ENCODE data around the gene OCSTAMP. TPM values are rescaled to one million over a fixed set of nuclear protein-coding genes. Genes with fewer than 3 reads are reported as not detected.

OCSTAMP gene
- total RNA-seq, 1 donor from 2014 or later: not detected

DNA sequence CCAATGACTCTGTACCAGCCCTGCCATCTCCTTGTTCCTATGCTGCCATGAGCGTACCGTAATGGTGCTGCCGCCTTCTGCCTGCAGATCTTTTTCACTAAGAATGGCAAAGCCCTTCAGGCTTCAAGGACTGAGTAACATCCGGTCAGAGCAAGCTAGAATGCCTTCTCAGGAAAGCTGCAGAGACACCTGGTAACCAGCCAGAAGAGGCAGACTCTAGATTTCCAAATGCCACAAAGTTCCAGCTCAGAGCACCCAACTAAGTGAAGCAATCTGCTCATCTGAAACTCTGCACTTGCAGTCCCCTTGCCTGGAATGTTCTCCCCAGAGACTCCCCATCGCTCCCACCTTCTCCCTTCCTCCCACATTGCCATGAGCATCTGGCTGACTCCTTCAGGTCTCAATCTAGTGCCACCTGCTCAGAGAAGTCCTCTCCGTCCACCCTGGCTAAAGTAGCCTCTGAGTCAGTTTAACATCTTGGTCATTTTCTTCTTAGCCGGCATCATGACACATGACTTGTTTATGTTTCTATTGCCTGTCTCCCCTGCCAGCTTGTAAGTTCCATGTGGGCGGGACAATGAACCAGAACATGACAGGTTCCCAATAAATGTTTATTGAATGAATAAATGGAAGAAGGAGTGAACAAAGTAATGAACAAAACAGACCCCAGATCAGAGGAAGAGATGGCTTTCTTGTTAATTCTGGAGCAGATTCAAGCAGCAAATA lies 6.9 kb upstream of the OCSTAMP start:
- DNase-seq (ENCODE audit: low spot score) (no peak), ATAC-seq (no peak)
- intact Hi-C loops (cut with DNase I): no loop called here

DNA sequence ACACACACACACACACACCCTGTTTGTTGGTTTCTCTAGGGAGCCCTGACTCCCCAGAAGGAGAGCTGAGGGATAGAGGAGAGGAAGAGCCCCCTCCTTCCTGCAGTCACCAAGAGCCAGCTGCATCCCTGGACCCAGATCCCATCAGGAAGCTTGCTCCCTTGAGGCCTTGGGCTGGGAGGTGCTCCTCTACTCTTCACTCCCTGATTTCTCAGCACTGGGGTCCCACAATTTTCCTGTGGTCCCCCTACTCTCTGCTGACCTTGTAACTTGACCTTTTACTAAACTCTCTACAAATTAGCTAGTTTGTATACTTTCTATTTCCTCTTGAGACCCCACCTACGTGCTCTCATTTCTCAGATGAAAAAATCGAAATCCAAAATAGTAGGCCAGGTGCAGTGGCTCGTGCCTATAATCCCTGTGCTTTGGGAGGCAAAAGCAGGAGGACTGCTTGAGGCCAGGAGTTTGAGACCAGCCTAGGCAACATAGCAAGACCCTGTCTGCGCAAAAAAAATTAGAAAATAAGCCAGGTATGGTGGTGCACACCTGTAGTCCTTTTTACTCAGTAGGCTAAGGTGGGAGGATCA lies 5.0 kb upstream of the OCSTAMP start:
- intact Hi-C loops (cut with DNase I): no loop called here
- ATAC-seq (no peak), DNase-seq (ENCODE audit: low spot score) (no peak)

DNA sequence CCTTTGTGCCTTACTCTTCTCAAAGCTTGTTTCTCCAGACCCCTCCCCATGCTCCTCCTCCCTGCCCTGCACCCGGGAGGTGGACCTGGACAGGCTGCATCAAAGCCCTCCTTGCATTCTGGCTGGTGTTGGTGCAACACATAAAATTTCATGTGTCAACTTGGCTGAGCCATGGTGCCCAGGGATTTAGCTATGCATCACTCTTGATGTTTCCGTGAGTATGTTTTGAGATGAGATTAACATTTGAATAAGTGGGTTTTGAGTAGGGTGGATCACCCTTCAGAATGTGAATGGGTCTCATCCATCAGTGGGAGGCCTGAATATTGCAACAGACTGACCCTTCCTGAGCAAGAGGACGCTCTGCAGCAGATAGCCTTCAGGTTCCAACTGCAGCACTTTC lies 4.4 kb upstream of the OCSTAMP start:
- intact Hi-C loops (cut with DNase I): no loop called here
- ATAC-seq (no peak), DNase-seq (ENCODE audit: low spot score) (no peak)

DNA sequence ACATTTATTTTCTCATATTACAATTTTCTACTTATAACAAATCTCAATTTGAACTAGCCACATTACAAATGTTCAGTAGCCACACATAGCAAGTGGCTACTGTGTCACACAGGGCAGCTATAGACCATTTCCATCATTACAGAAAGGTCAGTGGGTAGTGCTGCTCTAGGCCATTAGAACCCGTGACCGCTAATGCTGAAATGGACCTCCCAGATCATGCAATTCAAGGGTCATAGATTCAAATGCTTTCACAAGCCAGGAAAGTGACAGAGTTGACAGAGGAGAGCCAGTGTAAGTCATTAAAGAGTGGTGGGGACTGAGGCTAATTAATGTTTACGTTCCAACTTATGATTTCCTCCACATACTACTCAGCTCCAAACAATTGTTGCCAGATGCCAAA lies 3.5 kb upstream of the OCSTAMP start:
- intact Hi-C loops (cut with DNase I): no loop called here
- ATAC-seq (no peak), DNase-seq (ENCODE audit: low spot score) (no peak)

DNA sequence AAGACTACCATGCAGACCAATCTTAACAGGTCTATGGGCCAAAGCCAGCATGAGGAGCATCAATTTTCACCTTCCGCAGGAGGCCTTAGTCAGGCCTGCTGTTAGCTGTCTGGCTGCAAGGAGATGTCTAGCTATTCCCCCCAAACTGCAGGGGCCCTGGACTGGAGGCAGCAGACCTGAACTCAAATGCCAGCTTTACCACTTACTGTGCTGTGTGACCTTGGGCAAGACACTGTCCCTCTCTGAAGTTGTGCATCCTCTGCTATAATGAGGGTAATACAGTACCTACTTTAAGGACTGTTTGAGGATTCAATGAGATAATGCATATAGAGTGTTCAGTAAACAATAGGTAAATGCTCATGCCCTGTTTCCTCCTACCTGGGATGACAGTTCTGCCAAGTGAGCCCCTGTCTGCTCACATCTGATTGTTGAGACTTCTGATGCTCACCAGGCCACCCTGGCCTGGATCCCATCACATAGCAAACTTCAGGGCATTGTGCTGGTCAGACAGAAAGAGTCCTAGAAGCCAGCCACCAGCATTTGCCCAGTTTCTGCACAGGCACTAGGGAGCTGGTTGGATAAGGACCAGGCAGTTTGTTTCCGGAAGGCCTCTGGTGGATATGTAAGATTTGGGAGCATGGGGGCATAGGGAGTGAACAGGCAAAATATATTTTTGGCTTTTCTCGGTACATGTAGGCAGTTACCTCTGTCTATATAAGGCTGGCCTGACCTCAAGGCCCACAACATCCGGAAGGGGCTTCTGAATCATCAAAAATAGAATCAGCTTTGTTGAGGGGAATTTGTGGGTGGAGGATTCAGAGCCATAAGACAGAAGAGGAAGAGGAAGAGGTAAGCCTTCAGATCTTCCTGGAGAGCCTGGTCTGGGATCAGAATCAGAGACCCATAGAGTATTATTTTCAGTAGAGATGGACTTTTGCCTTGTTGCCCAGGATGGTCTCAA lies 2.3 kb upstream of the OCSTAMP start:
- intact Hi-C loops (cut with DNase I): no loop called here
- DNase-seq (ENCODE audit: low spot score): no peak
- no peak for ATAC-seq

DNA sequence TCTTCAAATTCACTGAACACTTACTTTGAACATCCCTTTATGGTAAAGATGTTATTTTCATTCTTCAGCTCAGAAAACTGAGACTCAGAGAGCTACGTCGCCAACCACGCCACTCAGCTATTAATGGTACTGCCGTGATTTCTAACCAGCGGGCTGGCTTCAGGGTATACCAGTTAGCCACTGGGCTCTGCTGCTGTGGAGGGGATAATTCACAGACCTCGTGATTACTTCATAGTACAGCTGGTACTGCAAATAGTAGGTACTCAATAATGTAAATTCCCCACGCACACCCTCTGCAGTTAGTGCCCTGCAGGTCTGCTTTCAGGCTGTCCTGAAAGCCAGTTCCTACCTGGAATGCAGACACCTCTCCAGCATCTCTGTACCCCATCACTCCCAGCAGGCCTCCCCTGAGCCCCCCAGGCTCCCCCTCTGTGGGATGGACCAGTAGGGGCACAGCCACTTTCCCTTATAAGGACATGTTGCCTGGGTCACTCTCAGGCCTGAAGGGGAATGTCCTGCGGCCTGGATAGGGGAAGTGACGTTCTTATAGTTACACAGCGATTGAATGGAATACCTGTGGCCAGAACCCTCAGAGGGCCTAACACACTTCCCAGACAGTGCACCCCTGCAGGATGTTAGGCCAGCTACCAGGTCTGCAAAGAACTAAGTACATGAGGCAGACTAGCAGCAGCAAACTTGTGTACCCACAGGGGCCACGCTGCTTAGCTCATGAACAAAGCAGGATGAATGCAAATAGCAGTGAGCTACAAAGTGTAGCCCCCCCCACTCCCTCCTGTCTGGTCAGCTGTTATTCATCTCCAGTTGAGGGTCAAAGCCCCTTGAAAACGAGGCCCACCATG lies 1.3 kb upstream of the OCSTAMP start:
- DNase-seq (ENCODE audit: low spot score) (no peak), ATAC-seq (no peak)
- intact Hi-C loops (cut with DNase I): no loop called here

DNA sequence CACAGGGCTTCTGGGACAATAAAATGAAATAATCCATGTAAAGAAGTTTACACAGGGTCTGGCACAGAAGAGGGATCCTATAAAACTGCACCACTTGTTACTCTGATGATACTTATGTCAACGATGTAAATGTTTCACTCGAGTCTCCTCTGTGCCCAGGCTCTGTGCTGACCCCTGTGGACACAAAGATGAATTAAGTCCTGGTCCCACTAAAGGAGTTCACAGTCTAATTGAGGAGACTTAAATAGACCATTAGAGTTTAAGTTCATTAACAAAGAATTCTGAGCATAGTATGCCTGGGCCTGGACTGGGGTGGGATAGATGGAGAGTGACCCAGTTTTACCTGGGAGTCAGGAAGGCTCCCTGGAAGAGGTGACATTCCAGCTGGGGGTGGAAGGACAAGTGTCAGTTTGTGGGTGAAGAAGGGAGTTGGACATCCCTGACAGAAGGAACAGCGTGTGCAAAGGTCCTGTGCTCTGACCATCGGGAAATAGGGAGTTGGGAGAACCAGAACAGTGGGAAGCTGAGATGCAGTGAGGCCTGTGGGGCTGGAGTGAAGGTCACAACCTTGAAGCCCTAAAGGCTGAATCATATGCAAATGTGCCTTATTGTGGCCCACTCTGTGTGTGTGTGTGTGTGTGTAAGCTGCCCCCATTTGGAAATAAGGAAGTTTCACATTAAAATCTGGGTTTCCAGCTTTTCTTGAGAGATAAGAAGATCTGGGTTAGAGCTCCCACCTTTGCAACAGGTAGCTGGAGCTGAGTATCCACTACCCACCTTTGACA lies 1.1 kb downstream of the OCSTAMP start:
- intact Hi-C loops (cut with DNase I): loop anchor here (10.0 kb wide), 1 partner anchor 135 kb away; the partner anchor contains the start of gene TP53RK
- DNase-seq (ENCODE audit: low spot score): no peak
- ATAC-seq: no peak

DNA sequence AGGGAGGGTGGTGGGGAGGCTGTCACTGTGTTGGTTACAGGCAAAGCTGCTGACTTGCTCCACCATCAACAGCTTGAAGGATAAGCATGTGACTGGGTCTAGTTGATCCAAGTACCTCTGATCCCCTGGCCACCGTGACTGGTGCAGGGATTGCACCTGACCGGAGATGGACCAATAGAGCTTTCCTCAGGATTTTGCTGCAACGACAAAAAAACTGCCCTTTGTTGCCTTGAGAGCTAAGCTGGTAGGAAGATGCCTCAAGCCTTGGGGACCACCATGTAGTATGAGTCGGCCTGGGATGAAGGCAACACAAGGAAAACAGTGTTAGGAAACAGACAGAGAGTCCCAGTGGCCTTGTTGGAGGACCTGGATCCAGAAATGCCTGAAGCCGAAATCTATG lies 1.8 kb downstream of the OCSTAMP start:
- intact Hi-C loops (cut with DNase I): loop anchor here (10.0 kb wide), 1 partner anchor 136 kb away; the partner anchor contains the start of gene TP53RK
- ATAC-seq (no peak), DNase-seq (ENCODE audit: low spot score) (no peak)

DNA sequence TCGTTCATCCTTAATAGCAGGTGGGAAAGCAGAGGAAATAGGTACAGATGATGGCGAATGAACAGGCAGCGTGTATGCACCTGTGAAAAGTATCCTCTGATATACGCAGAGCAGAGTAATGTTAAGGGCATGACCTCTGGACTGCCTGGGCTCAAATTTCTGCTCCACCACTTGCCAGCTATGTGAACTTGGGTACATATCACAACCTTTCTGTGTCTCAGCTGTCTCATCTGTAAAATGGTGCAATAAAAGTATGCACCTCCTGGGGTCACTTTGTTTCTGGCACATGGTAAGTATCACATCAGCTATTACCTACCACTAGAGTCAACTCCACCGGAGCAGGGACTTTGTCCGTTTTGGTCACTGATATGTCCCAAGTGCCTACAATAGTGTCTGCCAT lies 2.5 kb downstream of the OCSTAMP start:
- intact Hi-C loops (cut with DNase I): loop anchor here (10.0 kb wide), 1 partner anchor 137 kb away; the partner anchor contains the start of gene TP53RK
- ATAC-seq (no peak), DNase-seq (ENCODE audit: low spot score) (no peak)

DNA sequence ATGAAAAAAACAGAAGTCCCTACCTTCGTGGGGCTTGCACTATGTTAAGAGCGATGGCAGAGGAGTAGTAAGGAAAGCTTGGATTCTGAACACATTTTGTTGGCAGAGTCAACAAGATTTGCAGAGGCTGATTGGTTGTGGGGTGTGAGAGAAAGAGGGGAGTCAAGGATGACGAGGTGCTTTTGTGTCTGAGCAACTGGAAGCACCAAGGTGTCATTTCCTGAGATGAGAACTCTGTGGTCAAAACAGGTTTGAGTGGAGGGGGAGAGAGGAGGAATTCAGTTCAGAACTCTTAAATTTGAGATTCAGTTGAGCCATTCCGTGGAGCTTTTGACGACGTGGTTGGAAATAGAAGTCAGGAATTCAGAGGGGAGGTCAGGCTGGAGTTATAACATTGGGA lies 3.5 kb downstream of the OCSTAMP start:
- ATAC-seq (no peak), DNase-seq (ENCODE audit: low spot score) (no peak)
- intact Hi-C loops (cut with DNase I): loop anchor here (10.0 kb wide), 1 partner anchor 138 kb away; the partner anchor contains the start of gene TP53RK

DNA sequence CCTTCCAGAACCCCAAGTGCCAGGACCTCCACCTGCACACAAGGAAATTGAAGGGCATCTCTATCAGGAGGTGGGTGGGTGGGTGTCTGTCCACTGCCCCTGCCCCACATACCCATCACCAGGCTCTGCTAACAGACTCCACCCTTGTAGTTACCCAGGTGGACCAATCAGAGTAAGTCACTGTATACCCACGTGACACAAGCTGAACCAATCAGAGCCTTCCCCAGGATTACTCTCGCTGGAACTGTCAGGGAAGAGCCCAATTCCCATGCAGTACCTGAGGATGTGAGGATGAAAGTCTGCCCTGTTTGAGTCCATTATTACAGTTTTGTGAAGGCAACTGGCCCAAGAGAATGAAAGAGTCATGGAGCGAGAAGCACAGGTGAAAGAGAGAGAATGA lies 4.2 kb downstream of the OCSTAMP start:
- DNase-seq (ENCODE audit: low spot score): no peak
- intact Hi-C loops (cut with DNase I): loop anchor here (10.0 kb wide), 1 partner anchor 139 kb away; the partner anchor contains the start of gene TP53RK
- ATAC-seq: no peak

DNA sequence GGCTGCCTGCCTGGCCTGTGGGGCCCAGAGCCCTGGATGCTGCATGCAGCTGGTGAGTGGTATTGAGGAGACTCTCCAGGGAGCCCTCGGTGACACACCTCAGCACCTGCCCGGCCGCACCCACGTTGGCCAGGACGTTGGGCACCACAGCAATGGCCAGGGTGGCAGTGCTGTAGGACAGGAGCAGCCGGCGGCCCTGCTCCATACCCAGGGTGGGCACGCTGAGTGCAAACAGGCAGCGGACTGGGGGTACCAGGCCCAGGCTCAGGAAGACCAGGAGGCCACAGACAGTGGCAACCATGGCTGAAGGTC lies 4.7 kb downstream of the OCSTAMP start:
- DNase-seq (ENCODE audit: low spot score) (no peak), ATAC-seq (no peak)
- intact Hi-C loops (cut with DNase I): loop anchor here (10.0 kb wide), 1 partner anchor 139 kb away; the partner anchor contains the start of gene TP53RK

DNA sequence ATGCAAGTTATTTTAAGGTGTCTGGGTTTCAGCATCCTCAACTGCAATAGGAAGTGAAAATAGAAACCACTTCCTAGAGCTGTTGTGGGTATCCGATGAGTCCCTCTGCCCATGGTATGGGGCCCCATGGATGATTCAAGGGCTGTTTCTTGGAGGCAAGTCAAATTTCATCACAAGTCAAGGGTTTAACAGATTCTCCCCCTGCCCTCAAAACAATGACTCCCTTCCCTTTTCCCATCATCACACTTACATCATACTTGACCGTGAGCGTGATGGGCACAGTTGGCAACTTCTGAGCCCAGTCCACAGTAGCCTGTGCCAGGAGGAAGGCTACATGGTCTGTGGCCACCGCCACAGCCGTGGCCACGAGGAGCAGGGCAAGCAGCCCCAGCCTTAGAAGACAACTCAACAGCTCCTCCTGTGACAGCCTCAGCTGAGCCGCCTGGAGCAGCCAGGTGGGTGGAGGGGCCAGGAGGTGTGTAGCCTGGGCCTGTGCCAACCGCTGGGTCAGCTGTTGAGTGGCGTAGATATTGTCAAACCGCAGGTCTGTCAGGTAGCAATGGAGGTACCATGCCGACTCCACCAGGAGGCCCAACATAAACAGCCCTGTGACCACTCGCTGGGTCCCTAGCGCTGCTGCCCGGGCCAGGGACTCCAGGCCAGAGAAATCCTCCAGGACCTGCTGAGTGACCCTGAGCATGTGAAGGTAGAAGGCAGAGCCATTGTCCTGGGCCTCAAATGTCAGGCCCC lies 5.2 kb downstream of the OCSTAMP start:
- ATAC-seq (peak; percentile 44), DNase-seq (ENCODE audit: low spot score) (no peak)
- intact Hi-C loops (cut with DNase I): loop anchor here (10.0 kb wide), 1 partner anchor 140 kb away; the partner anchor contains the start of gene TP53RK

DNA sequence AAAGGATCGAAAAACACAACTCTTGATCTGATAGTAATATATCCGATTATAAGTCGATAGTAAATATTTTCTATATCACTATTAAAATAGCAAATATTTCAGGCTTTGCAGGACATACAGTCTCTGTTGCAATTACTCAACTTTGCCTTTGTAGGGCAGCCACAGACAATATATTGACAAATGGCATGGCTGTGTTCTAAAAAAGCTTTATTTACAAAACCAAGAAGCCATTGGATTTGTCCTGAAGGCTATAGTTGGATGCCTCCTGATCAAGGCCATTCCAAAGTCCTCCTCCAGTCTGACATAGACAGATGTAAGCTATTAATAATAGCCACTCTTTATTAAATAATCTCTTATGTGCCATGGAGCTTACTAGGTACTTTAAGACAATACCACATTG lies 5.9 kb downstream of the OCSTAMP start:
- intact Hi-C loops (cut with DNase I): loop anchor here (10.0 kb wide), 1 partner anchor 140 kb away; the partner anchor contains the start of gene TP53RK
- DNase-seq (ENCODE audit: low spot score) (no peak), ATAC-seq (no peak)

DNA sequence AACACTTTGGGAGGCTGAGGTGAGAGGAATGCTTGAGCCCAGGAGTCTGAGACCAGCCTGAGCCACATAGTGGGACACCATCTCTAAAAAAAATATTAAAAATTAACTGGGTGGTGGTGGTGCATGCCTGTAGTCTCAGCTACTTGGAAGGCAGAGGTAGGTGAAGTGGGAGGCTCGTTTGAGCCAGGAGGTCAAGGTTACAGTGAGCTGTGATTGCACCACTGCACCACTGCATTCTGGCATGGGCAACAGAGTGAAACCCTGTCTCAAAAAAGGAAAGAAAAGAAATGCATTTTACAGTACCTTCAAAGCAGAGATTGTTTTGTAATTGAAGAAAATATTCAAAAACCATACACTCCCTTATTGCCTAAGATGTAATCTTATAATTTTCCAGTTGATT lies 6.5 kb downstream of the OCSTAMP start:
- DNase-seq (ENCODE audit: low spot score) (no peak), ATAC-seq (no peak)
- intact Hi-C loops (cut with DNase I): loop anchor here (10.0 kb wide), 1 partner anchor 141 kb away; the partner anchor contains the start of gene TP53RK

DNA sequence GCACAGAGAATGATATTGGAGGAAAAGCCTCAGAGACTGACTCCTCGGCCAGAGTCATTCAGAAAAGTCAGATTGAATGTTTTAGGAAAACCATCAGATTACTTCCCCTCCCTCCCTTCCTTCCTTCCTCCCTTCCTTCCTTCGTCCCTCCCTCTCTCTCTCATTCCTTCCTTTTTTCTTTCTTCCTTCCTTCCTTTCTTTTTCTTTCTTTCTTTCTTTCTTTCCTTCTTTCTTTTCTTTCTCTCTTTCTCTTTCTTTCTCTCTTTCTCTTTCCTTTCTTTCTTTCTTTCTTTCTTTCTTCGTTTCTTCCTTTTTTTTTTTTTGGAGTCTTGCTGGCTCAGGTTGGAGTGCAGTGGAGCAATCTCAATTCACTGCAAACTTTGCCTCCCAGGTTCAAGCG lies 7.4 kb downstream of the OCSTAMP start:
- ATAC-seq (no peak), DNase-seq (ENCODE audit: low spot score) (no peak)
- intact Hi-C loops (cut with DNase I): loop anchor here (10.0 kb wide), 1 partner anchor 142 kb away; the partner anchor contains the start of gene TP53RK
